ENCODE data around the gene MAPRE2.
A peak's percentile ranks its signal among the peaks of the same experiment; 100 is the strongest.

The MAPRE2 gene

DNA sequence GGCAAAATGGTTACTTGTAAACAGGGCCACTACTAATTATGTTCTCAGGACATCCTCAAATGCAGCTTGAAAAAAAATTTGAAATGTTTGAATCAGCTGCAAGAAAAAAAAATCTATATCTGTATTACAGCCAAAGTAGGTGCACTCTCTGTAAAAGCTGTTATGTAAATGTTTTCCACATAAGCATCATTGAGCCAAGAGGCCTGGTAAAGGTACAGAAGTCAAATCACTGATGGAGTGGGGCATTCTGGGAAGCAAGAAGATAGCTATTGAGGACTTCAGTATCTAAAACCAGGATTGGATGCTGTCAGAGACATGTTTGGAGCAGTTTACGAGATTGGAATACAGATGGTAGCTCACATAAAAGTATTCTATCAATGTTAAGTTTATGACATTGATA lies 80.3 kb downstream of the MAPRE2 start:
- DNase-seq = no peak
- Mint-ChIP-seq H3K27ac (no peak overlapping the region), H3K4me3 (no peak overlapping the region), H3K36me3 (peaks cover 11 to 19% of the 10 kb centered on the region in 2 donors), H3K27me3 (no peaks in the 10 kb centered on the region), H3K4me1 (peaks cover 28 to 71% of the 10 kb centered on the region in 2 donors), H3K9me3 (peaks cover 0 to 4% of the 10 kb centered on the region in 2 donors)
- ATAC-seq (replicated peaks) = no peak

DNA sequence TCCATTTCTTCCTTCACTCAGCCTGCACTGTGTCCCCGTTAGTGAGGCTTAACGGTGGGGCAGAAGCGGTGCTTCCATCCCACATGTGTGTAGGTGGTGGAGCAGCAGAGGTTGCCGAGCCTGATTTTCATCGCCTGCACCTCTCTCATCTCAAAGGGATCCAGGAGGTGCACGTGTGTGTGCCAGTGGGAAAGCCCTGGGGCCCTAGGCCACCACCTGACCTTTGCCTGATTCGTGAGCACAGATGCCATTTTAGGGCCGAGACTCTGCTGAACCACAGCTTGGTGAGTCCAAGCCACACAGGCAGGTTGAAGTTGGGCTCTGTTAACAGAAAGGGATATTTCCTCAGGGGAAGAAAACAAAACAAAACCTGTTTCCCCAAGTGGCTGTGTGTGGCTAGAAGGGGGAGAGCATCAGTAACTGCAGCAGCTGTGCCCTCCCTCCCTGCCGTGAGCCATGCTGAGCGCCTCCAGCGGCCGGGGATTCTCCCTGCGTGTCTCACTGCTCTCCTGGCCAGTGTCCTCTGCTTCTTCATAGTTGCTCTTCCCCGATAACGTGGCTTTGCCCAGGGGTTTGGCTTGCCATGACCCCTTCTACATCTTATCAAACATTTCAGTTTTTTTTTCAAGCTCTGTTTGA lies 81.5 kb downstream of the MAPRE2 start:
- H3K9me3 Mint-ChIP-seq = peaks cover 0 to 4% of the 10 kb centered on the region in 2 donors
- ATAC-seq (replicated peaks) = peak; percentile 94 to 96
- peak; percentile 48 for DNase-seq
- H3K36me3 Mint-ChIP-seq = peaks cover 11 to 24% of the 10 kb centered on the region in 2 donors
- peak overlapping the region; percentile 56 to 66 for H3K4me3 Mint-ChIP-seq
- H3K4me1 Mint-ChIP-seq = peaks cover 26 to 63% of the 10 kb centered on the region in 2 donors
- no peaks in the 10 kb centered on the region for H3K27me3 Mint-ChIP-seq
- H3K27ac Mint-ChIP-seq = peak overlapping the region; percentile 79

DNA sequence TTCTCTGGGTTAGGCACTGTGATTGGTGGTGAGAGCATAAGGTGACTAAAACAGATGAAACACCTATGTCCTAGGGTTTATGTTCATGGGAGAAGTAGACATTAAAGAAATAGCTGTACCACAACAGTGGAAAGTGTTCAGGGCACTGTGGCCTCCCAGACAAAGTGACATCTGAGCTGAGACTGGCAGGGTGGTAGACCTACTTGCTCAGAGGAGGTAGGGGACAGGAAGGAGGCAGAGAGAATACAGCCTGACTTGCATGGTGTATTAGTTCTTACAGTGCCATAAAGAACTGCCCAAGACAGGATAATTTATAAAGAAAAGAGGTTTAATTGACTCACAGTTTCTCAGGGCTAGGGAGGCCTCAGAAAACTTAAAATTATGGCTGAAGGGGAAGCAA lies 82.6 kb downstream of the MAPRE2 start:
- H3K36me3 Mint-ChIP-seq = peaks cover 14 to 25% of the 10 kb centered on the region in 2 donors
- peaks cover 23 to 55% of the 10 kb centered on the region in 2 donors for H3K4me1 Mint-ChIP-seq
- peaks cover 0 to 4% of the 10 kb centered on the region in 2 donors for H3K9me3 Mint-ChIP-seq
- H3K27ac Mint-ChIP-seq = peak overlapping the region; percentile 71
- DNase-seq (no peak), ATAC-seq (replicated peaks) (no peak)
- H3K27me3 Mint-ChIP-seq = no peaks in the 10 kb centered on the region
- no peak overlapping the region for H3K4me3 Mint-ChIP-seq

DNA sequence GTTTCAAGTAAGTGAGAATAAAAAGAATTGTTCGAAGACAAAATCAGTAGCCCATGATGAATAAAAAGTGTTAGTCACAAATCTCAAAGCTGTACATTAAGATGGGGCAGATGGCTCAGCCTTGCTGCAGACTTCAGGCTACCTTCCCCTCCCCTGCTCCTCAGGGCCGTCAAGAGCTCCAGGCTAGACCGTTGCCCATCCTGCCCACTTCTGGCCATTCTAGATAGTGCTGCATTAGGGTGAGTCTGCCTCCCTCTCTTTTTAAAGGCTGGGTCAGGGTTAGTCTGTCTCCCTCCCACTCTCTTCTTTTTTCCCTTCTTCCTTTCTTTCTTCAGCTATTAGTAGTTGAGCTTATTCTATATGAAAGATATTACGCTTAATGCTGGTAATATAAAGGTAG lies 86.0 kb downstream of the MAPRE2 start:
- Mint-ChIP-seq H3K4me1 (peaks cover 23 to 37% of the 10 kb centered on the region in 2 donors), H3K4me3 (no peak overlapping the region), H3K9me3 (peaks cover 0 to 4% of the 10 kb centered on the region in 2 donors), H3K27me3 (no peaks in the 10 kb centered on the region), H3K27ac (no peak overlapping the region), H3K36me3 (peaks cover 35 to 55% of the 10 kb centered on the region in 2 donors)
- no peak for DNase-seq
- ATAC-seq (replicated peaks) = peak in 1 of 2 donors; percentile 20

DNA sequence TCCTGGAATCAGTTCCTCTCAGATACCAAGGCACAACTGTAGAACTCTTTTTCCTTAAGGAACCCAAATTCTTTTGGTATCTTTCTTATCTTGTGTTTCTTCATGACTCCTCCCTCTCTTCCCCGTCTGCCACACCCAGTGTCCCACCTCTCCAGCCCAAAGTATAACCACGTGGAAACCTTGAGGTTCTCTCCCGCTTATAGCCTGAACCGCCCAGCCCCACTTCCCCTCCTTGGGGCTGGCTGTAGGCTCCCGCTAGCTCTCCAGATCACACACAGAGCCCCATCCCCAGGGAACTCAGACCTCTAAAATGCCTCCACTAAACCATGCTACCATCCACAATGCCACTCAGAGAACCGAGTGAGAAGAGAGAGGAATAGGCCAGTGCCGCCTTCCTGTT lies 87.5 kb downstream of the MAPRE2 start:
- H3K27ac Mint-ChIP-seq = no peak overlapping the region
- peaks cover 15 to 22% of the 10 kb centered on the region in 2 donors for H3K4me1 Mint-ChIP-seq
- ATAC-seq (replicated peaks) = no peak
- H3K27me3 Mint-ChIP-seq = no peaks in the 10 kb centered on the region
- no peak for DNase-seq
- peaks cover 35 to 57% of the 10 kb centered on the region in 2 donors for H3K36me3 Mint-ChIP-seq
- peaks cover 0 to 4% of the 10 kb centered on the region in 2 donors for H3K9me3 Mint-ChIP-seq
- H3K4me3 Mint-ChIP-seq = no peak overlapping the region

DNA sequence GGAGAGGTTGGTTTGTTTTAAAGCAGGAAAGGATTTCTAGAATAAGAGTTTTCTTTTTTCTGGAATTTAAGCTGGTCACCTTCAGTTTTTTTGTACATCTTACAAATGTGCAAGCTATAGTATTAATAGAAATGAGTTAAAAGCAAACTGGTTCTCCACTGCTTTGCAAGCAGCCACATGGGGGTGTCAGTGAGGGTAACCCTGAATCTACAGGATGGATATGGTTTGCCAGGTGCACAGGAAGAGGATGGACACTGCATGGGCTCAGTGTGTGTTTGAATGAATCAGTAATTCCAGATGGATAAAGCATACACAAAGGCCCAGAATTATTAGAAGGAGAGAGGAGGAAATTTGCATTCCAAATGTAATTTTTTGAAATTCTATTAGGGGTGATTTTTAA lies 89.0 kb downstream of the MAPRE2 start:
- Mint-ChIP-seq H3K27me3 (no peaks in the 10 kb centered on the region), H3K27ac (peak overlapping the region; percentile 4), H3K36me3 (peaks cover 32 to 59% of the 10 kb centered on the region in 2 donors), H3K4me3 (no peak overlapping the region), H3K4me1 (peaks cover 15 to 16% of the 10 kb centered on the region in 2 donors), H3K9me3 (no peaks in the 10 kb centered on the region)
- DNase-seq = no peak
- no peak for ATAC-seq (replicated peaks)

DNA sequence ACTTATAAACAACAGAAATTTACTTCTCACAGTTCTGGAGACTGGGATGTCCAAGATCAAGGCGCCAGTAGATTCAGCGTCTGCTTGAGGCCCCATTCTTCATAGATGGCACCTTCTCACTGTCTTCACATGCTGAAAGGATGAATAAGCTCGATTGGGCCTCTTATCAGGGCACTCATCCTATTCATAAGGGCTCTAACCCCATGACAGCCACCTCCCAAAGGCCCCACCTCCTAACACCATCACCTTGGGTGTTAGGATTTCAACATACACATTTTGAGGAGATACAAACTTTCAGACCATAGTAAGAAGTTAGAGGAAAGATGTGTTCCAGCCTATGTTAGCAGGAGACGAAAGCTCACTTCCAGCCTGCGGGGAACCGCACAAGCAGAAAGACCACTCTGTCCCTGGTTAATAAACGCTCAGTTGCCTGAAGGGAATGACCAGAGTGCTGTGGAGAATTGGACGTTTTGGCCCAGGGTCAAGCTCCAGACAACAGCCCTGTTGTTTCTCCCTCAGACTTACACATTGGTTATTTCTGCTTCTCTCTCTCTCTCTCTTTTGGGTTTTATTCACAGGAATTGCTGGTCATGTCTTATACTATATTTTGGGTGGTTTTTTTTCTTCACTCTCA lies 90.3 kb downstream of the MAPRE2 start:
- Mint-ChIP-seq H3K9me3 (no peaks in the 10 kb centered on the region), H3K4me3 (no peak overlapping the region), H3K27ac (peak overlapping the region; percentile 71), H3K36me3 (peaks cover 42 to 71% of the 10 kb centered on the region in 2 donors), H3K4me1 (peaks cover 6 to 11% of the 10 kb centered on the region in 2 donors), H3K27me3 (no peaks in the 10 kb centered on the region)
- ATAC-seq (replicated peaks) (no peak), DNase-seq (no peak)

DNA sequence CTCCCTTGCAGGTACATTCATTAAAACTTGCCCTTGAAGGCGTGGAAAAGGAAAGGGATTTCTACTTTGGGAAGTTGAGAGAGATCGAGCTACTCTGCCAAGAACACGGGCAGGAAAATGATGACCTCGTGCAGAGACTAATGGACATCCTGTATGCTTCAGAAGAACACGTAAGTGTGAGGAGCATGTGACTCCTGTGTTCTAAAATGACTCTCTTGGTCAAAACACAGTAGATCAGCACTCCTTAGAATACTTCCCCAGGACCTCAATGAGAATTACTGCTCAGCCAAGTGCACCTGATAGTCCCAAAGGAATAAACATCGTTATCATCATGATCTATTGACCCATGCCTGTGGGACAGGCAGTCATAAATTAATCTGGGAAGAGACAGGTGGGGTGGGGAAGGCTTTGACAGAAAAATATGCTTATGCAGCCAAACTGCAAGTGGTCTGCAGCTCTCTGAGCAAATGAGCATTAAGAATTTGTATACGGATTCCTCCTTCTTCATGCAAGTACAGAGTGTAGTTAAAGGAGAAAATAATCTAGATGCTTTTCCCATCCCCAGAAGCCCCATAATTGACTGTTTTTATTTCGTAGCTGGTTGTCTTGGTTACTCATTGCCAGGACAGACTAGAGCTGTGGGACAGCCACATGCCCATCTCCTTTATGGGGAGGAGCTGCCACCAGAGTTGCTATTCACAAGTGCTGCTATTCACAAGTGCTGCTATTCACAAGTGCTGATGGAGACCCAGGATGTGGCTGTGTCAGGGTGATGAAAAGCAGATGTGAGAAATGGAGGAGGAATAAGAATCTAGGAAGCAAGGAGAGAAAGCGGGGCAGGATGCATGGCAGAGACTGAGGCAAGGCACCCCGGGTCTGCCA lies 91.0 kb downstream of the MAPRE2 start:
- Mint-ChIP-seq H3K36me3 (peaks cover 44 to 67% of the 10 kb centered on the region in 2 donors), H3K4me3 (no peak overlapping the region), H3K4me1 (peaks cover 6 to 11% of the 10 kb centered on the region in 2 donors), H3K9me3 (no peaks in the 10 kb centered on the region), H3K27ac (peak overlapping the region; percentile 71), H3K27me3 (no peaks in the 10 kb centered on the region)
- no peak for DNase-seq
- no peak for ATAC-seq (replicated peaks)

DNA sequence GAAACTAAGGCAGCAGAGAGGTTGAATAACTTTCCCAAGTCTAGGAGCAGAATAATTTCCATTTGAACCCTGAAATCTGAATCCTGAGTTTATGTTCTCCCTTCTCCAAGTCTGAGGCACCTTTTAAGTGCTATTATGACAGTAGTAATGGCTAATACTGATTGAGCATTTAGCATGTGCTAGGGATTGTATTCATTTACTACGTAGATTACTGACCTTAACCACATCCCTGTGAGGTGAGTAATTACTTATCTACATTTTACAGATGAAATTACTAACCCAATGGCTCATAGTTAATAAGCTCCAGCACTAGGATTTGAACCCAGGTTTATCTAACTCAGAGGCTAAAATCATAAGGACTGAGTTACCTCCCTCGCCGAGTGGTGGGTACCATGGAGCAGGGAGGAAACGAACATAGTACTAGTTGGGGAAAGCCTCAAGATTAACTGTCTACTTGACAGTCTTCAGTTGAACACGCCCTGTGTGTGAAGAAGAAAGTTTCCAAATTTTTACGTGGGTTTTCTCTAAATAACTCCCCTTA lies 93.0 kb downstream of the MAPRE2 start:
- Mint-ChIP-seq H3K27me3 (no peaks in the 10 kb centered on the region), H3K4me1 (peaks cover 0 to 8% of the 10 kb centered on the region in 2 donors), H3K4me3 (no peak overlapping the region), H3K36me3 (peaks cover 49 to 71% of the 10 kb centered on the region in 2 donors), H3K27ac (no peak overlapping the region), H3K9me3 (no peaks in the 10 kb centered on the region)
- ATAC-seq (replicated peaks) (no peak), DNase-seq (no peak)

DNA sequence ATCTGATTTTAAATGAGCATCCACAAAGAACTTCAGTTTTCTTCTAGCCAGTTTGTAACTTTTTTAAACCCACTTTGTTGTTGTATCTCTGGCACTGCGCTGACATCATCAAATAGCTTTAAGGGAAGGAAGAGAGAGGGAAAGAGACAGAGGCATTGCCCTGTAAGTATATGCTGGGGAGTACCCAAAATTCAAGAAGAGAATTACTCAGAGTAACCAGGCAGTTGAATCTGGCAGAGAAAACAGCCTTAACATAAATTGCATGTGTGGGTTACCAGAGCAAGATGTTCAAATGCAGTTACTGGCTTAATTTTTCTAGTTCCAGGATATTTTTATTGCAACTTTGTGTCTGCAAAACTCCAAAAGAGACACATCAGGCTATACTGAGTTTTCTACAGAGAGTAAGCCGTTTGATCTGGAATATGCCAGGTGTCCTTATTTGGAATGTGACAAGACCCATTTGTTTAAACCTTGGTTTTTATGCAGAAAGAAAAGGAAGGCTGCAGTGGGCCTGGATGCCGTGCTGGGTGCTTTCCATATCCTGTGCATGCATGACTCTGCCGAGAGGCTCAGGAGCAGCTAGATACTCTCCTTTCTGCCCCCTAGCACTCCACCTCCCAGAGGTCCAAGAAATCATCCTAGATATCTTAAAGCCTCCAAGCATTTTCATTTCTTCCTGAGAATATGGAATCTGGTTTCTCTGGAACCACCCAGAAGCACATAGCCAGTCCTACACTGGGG lies 93.7 kb downstream of the MAPRE2 start:
- Mint-ChIP-seq H3K27ac (no peak overlapping the region), H3K9me3 (no peaks in the 10 kb centered on the region), H3K36me3 (peaks cover 47 to 67% of the 10 kb centered on the region in 2 donors), H3K4me1 (peaks cover 2 to 5% of the 10 kb centered on the region in 2 donors), H3K4me3 (no peak overlapping the region), H3K27me3 (no peaks in the 10 kb centered on the region)
- ATAC-seq (replicated peaks) (no peak), DNase-seq (no peak)

DNA sequence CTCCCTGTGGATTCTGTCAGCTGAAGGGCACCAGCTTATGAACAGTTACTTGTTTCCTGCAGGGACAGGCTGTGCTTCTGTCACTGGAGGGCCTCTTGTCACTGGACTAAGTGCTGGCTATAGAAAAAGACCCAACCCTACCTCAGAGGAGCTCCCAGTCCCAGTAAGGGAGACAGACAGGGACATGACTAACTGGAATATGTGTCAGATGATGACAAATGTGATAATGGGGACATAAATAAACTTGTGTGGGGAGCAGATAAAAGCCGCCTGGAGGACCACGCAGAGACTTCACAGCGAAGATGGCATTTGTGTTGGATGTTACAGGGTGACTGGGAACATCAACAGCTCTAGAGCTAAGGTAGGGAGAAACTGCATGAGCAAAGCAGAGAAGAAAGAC lies 95.0 kb downstream of the MAPRE2 start:
- DNase-seq = no peak
- no peak for ATAC-seq (replicated peaks)
- H3K9me3 Mint-ChIP-seq = no peaks in the 10 kb centered on the region
- peaks cover 52 to 71% of the 10 kb centered on the region in 2 donors for H3K36me3 Mint-ChIP-seq
- peak overlapping the region; percentile 9 for H3K27ac Mint-ChIP-seq
- H3K4me3 Mint-ChIP-seq = no peak overlapping the region
- no peaks in the 10 kb centered on the region for H3K27me3 Mint-ChIP-seq
- peaks cover 15 to 16% of the 10 kb centered on the region in 2 donors for H3K4me1 Mint-ChIP-seq

DNA sequence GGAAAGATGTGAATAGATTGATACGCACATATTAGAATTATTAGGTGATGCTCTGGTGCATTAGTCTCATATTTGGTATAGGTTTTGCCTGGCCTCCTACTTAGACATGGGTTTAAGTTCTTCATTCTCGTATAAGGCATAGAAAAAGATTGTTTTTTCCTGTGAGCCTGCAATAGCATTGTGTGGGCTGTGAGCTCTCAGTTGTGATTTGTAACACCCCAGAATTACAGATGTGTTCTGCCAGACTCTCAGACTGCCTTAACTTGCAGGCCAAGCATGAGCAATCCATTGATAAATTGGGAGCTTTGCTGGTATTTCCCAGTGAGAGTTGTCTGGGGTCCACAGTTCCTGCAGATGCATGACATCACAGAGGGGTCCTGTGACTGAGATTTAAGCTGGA lies 95.7 kb downstream of the MAPRE2 start:
- Mint-ChIP-seq H3K27ac (no peak overlapping the region), H3K4me1 (peaks cover 16 to 21% of the 10 kb centered on the region in 2 donors), H3K27me3 (no peaks in the 10 kb centered on the region), H3K4me3 (no peak overlapping the region), H3K36me3 (peaks cover 50 to 65% of the 10 kb centered on the region in 2 donors), H3K9me3 (no peaks in the 10 kb centered on the region)
- ATAC-seq (replicated peaks) (no peak), DNase-seq (no peak)

DNA sequence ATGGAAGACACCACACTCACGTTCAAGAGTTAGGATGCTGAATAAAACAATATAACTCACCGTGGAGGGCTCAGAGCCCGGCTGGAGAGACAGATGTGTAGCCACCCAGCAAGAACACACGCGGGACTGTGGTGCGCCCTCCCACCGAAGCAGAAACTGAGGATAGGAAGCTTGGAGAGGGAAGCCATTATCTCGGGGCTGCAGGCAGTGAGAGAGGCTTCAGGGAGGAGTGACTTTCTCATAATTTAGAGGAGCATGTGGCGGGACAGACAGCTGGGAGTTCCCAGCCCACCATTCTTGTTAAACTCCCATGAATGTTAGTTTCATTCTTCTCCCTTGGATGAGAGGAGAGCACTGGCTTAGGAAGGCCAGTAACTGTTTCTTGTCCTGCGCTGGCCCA lies 96.4 kb downstream of the MAPRE2 start:
- peaks cover 47 to 67% of the 10 kb centered on the region in 2 donors for H3K36me3 Mint-ChIP-seq
- H3K9me3 Mint-ChIP-seq = no peaks in the 10 kb centered on the region
- no peak overlapping the region for H3K4me3 Mint-ChIP-seq
- no peak overlapping the region for H3K27ac Mint-ChIP-seq
- no peaks in the 10 kb centered on the region for H3K27me3 Mint-ChIP-seq
- H3K4me1 Mint-ChIP-seq = peaks cover 23 to 29% of the 10 kb centered on the region in 2 donors
- DNase-seq = no peak
- ATAC-seq (replicated peaks) = no peak

All from stimulated activated naive B cell treated with anti-CD40 and anti-IgM and Interleukin-4, amounts not matched to agents 10 μg/mL and 1 μg/mL and 100 μg/mL, for 72 hours (primary cell).